H9 (cell line): ENCODE measurements around the gene TGFBRAP1. TPM values are rescaled to one million over a fixed set of nuclear protein-coding genes. Genes with fewer than 3 reads are reported as not detected.

ENCODE experiments used
- DNase-seq: peaks from one replicate; pipeline ENCODE4 v3.0.0-alpha.2; 2017
- H2AFZ ChIP-seq: one replicate; pipeline ENCODE4 v1.6.1; 2013; ENCODE audit warnings: mild to moderate bottlenecking, low read length, control low read depth, moderate library complexity
- H2AK5ac ChIP-seq: 2 replicates; pipeline ENCODE4 v1.6.1; 2013; ENCODE audit warnings: low read length, control low read depth, mixed read lengths; ENCODE audit not compliant: insufficient read length
- H2BK120ac ChIP-seq: one replicate; pipeline ENCODE4 v1.6.1; 2013; ENCODE audit warnings: low read depth, mild to moderate bottlenecking, low read length, control low read depth, inconsistent platforms; ENCODE audit not compliant: poor library complexity, severe bottlenecking
- H2BK12ac ChIP-seq: 2 replicates; pipeline ENCODE4 v1.6.1; 2013; ENCODE audit warnings: low read length, control low read depth, mixed read lengths, low read depth; ENCODE audit not compliant: insufficient read length
- H2BK15ac ChIP-seq: 2 replicates; pipeline ENCODE4 v1.6.1; 2013; ENCODE audit warnings: low read depth, low read length, control low read depth
- H2BK20ac ChIP-seq: one replicate; pipeline ENCODE4 v1.6.1; 2013; ENCODE audit warnings: low read depth, mild to moderate bottlenecking, low read length, control low read depth, inconsistent platforms; ENCODE audit not compliant: poor library complexity, severe bottlenecking
- H2BK5ac ChIP-seq: 2 replicates; pipeline ENCODE4 v1.6.1; 2013; ENCODE audit warnings: low read length, control low read depth, mixed read lengths; ENCODE audit not compliant: insufficient read length
- H3K14ac ChIP-seq: 2 replicates; pipeline ENCODE4 v1.6.1; 2013; ENCODE audit warnings: low read length, control low read depth; ENCODE audit not compliant: insufficient read depth
- H3K18ac ChIP-seq: 2 replicates; pipeline ENCODE4 v1.6.1; 2013; ENCODE audit warnings: low read depth, mild to moderate bottlenecking, mixed read lengths, low read length, control low read depth; ENCODE audit not compliant: insufficient read length
- H3K23ac ChIP-seq: 2 replicates; pipeline ENCODE4 v1.6.1; 2013; ENCODE audit warnings: low read length, control low read depth, mixed read lengths, low read depth; ENCODE audit not compliant: insufficient read length
- H3K23me2 ChIP-seq: 2 replicates; pipeline ENCODE4 v1.6.1; 2013; ENCODE audit warnings: low read depth, mild to moderate bottlenecking, mixed read lengths, low read length, control low read depth; ENCODE audit not compliant: insufficient read length, poor library complexity, severe bottlenecking
- H3K27ac ChIP-seq: 2 replicates; pipeline ENCODE4 v1.5.1; 2013; ENCODE audit warnings: low read length, control low read depth, mixed read lengths, low read depth; ENCODE audit not compliant: insufficient read length
- H3K27me3 ChIP-seq: 2 replicates; pipeline ENCODE4 v1.6.1; 2013; ENCODE audit warnings: low read length, control low read depth, inconsistent platforms; ENCODE audit not compliant: insufficient read depth
- H3K4ac ChIP-seq: 2 replicates; pipeline ENCODE4 v1.6.1; 2013; ENCODE audit warnings: low read depth, mild to moderate bottlenecking, control low read depth, inconsistent platforms, low read length, moderate library complexity
- H3K4me1 ChIP-seq: 2 replicates; pipeline ENCODE4 v1.6.1; 2013; ENCODE audit warnings: low read length, control low read depth, inconsistent platforms; ENCODE audit not compliant: insufficient read depth
- H3K4me2 ChIP-seq: 2 replicates; pipeline ENCODE4 v1.6.1; 2013; ENCODE audit warnings: low read length, control low read depth, mixed read lengths; ENCODE audit not compliant: insufficient read length, insufficient read depth
- H3K56ac ChIP-seq: 2 replicates; pipeline ENCODE4 v1.6.1; 2013; ENCODE audit warnings: low read depth, mild to moderate bottlenecking, mixed read lengths, low read length, control low read depth; ENCODE audit not compliant: insufficient read length
- H3K79me1 ChIP-seq: 2 replicates; pipeline ENCODE4 v1.6.1; 2013; ENCODE audit warnings: low read depth, mild to moderate bottlenecking, moderate library complexity, low read length, control low read depth, inconsistent platforms; ENCODE audit not compliant: insufficient read depth, poor library complexity, severe bottlenecking
- H3K79me2 ChIP-seq: 2 replicates; pipeline ENCODE4 v1.6.1; 2013; ENCODE audit warnings: low read length, control low read depth, inconsistent platforms; ENCODE audit not compliant: insufficient read depth
- H3K9ac ChIP-seq: 2 replicates; pipeline ENCODE4 v1.6.1; 2013; ENCODE audit warnings: low read length, control low read depth, mixed read lengths; ENCODE audit not compliant: insufficient read length; ENCODE audit errors: extremely low read depth
- H3K9me3 ChIP-seq: one replicate; pipeline ENCODE4 v1.6.1; 2013; ENCODE audit warnings: low read depth, low read length, inconsistent platforms; ENCODE audit not compliant: control insufficient read depth
- H3T11ph ChIP-seq: one replicate; pipeline ENCODE4 v1.6.1; 2013; ENCODE audit warnings: mild to moderate bottlenecking, low read length, control low read depth, inconsistent platforms
- H4K20me1 ChIP-seq: one replicate; pipeline ENCODE4 v1.6.1; 2013; ENCODE audit not compliant: control insufficient read depth, insufficient read length, insufficient read depth
- H4K5ac ChIP-seq: 2 replicates; pipeline ENCODE4 v1.6.1; 2013; ENCODE audit warnings: low read depth, mild to moderate bottlenecking, mixed read lengths, low read length, control low read depth; ENCODE audit not compliant: insufficient read length
- H4K8ac ChIP-seq: replicated peaks from 2 replicates; pipeline ENCODE4 v1.6.1; 2013; ENCODE audit warnings: low read length, control low read depth, mixed read lengths, low read depth; ENCODE audit not compliant: insufficient read length
- H4K91ac ChIP-seq: 2 replicates; pipeline ENCODE4 v1.6.1; 2013; ENCODE audit warnings: low read depth, mild to moderate bottlenecking, moderate library complexity, mixed read lengths, low read length, control low read depth; ENCODE audit not compliant: insufficient read length
- H3K27ac Mint-ChIP-seq, 3 experiments: 2 replicates in 2 of 3; 3 replicates in 1 of 3; pipeline ENCODE4 v1.8.0; 2020 to 2021; ENCODE audit warnings: mixed read lengths in 3 of 3, mild to moderate bottlenecking in 1 of 3, moderate library complexity in 1 of 3
- H3K27me3 Mint-ChIP-seq: 2 replicates; pipeline ENCODE4 v1.8.0; 2021; ENCODE audit warnings: low read depth, mild to moderate bottlenecking, moderate library complexity, mixed read lengths
- H3K36me3 Mint-ChIP-seq, 3 experiments: 2 replicates in 2 of 3; 3 replicates in 1 of 3; pipeline ENCODE4 v1.8.0; 2020 to 2021; ENCODE audit warnings: low read depth in 3 of 3, mixed read lengths in 3 of 3; ENCODE audit not compliant: insufficient read depth in 1 of 3
- H3K4me1 Mint-ChIP-seq, 2 experiments: 2 replicates each; pipeline ENCODE4 v1.8.0; 2020; ENCODE audit warnings: mixed read lengths in 2 of 2
- H3K4me3 Mint-ChIP-seq, 2 experiments: 2 replicates in 1 of 2; 3 replicates in 1 of 2; pipeline ENCODE4 v1.8.0; 2020 to 2021; ENCODE audit warnings: mild to moderate bottlenecking in 2 of 2, mixed read lengths in 2 of 2, moderate library complexity in 1 of 2
- H3K9me3 Mint-ChIP-seq, 2 experiments: 2 replicates in 1 of 2; 3 replicates in 1 of 2; pipeline ENCODE4 v1.8.0; 2020; ENCODE audit warnings: mild to moderate bottlenecking in 2 of 2, mixed read lengths in 2 of 2, moderate library complexity in 1 of 2
- WGBS: extraction: QIAGEN DNeasy Blood & Tissue Kit; methylation state at CpG from one replicate; pipeline ENCODE4 v1.1.7; 2013; ENCODE audit warnings: missing lambda C conversion rate, low lambda C conversion rate, mixed read lengths; ENCODE audit not compliant: insufficient read length; ENCODE audit errors: extremely low coverage; 5-methylcytosine and 5-hydroxymethylcytosine counted together
- total RNA-seq: library from RNA; stranded (reverse); gene quantifications from 2 replicates; pipeline ENCODE4 v1.2.1, GENCODE V29; 2021
- TF ChIP-seq, protein P1 (sequence below): fragments of 200-600 bp; sonication (generic); conservative IDR thresholded peaks from 3 replicates; pipeline ENCODE4 v1.8.0; 2021; ENCODE audit warnings: antibody characterized with exemption, mild to moderate bottlenecking

Gene TGFBRAP1
- total RNA-seq, 1 experiment from 2014 or later: 23.6 TPM

- H2BK12ac ChIP-seq: no peak overlapping the region
- no peaks in the 10 kb centered on the region for H3K79me2 ChIP-seq
- no peak overlapping the region for H4K5ac ChIP-seq
- Mint-ChIP-seq H3K4me1 (no peaks in the 10 kb centered on the region), H3K36me3 (peaks cover 7 to 64% (median 26%) of the 10 kb centered on the region in 3 experiments; a peak in 6 of 7 replicates), H3K9me3 (no peaks in the 10 kb centered on the region), H3K27me3 (no peaks in the 10 kb centered on the region), H3K4me3 (no peak overlapping the region), H3K27ac (no peak overlapping the region)
- no peaks in the 10 kb centered on the region for H3K23me2 ChIP-seq
- no peak overlapping the region for H3K4me2 ChIP-seq
- no CpG with 5 or more reads among the region's 5 CpGs for WGBS
- no peaks in the 10 kb centered on the region for H3K27me3 ChIP-seq
- H2BK120ac ChIP-seq: no peak overlapping the region
- H3K27ac ChIP-seq: no peak overlapping the region
- H2BK20ac ChIP-seq: no peak overlapping the region
- H3K23ac ChIP-seq: no peak overlapping the region
- no peak overlapping the region for H2BK15ac ChIP-seq
- no peak overlapping the region for H3K14ac ChIP-seq
- no peak overlapping the region for H2AFZ ChIP-seq
- H3K9ac ChIP-seq: no peak overlapping the region
- no peak overlapping the region for H2BK5ac ChIP-seq
- no peak overlapping the region for H4K91ac ChIP-seq
- H3K79me1 ChIP-seq: no peaks in the 10 kb centered on the region
- H3K4ac ChIP-seq: no peak overlapping the region
- H4K20me1 ChIP-seq: no peaks in the 10 kb centered on the region
- no peak overlapping the region for H3K56ac ChIP-seq
- no peak for DNase-seq
- H3K18ac ChIP-seq: no peak overlapping the region
- no peaks in the 10 kb centered on the region for H3K4me1 ChIP-seq
- TF ChIP-seq, protein P1, sequence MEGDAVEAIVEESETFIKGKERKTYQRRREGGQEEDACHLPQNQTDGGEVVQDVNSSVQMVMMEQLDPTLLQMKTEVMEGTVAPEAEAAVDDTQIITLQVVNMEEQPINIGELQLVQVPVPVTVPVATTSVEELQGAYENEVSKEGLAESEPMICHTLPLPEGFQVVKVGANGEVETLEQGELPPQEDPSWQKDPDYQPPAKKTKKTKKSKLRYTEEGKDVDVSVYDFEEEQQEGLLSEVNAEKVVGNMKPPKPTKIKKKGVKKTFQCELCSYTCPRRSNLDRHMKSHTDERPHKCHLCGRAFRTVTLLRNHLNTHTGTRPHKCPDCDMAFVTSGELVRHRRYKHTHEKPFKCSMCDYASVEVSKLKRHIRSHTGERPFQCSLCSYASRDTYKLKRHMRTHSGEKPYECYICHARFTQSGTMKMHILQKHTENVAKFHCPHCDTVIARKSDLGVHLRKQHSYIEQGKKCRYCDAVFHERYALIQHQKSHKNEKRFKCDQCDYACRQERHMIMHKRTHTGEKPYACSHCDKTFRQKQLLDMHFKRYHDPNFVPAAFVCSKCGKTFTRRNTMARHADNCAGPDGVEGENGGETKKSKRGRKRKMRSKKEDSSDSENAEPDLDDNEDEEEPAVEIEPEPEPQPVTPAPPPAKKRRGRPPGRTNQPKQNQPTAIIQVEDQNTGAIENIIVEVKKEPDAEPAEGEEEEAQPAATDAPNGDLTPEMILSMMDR: peak; percentile 49
- no peak overlapping the region for H2AK5ac ChIP-seq
- no peaks in the 10 kb centered on the region for H3K9me3 ChIP-seq
- H4K8ac ChIP-seq: no peak overlapping the region
- H3T11ph ChIP-seq: no peak overlapping the region
Observed at GRCh38 chr2:105278654-105279053, 50.9 kb downstream of the TGFBRAP1 start.
